Embryonic facial prominence (tissue), 1 donor: ENCODE data around the gene DCDC2.
"Not testable (repeated sequence)": the region's sequence is repeated elsewhere in the genome, so short reads cannot be mapped to it uniquely, and the experiment has no call there.

Experiments
- DNase-seq: peaks from one replicate; pipeline ENCODE4 v3.0.0-alpha.2; 2016; ENCODE audit errors: extremely low spot score

The DCDC2 gene

GRCh38 chr6:24272148-24272547 lies 85.7 kb downstream of the DCDC2 start:
- no peak for DNase-seq

GRCh38 chr6:24270011-24270410 lies 87.8 kb downstream of the DCDC2 start:
- DNase-seq: no peak

GRCh38 chr6:24258214-24258613 lies 99.6 kb downstream of the DCDC2 start:
- not testable (repeated sequence) for DNase-seq

GRCh38 chr6:24257282-24257681 lies 100.6 kb downstream of the DCDC2 start:
- DNase-seq: no peak

GRCh38 chr6:24255676-24256075 lies 102.2 kb downstream of the DCDC2 start:
- no peak for DNase-seq

- DNase-seq: no peak
Observed at GRCh38 chr6:24253360-24253759, 104.5 kb downstream of the DCDC2 start.

GRCh38 chr6:24252280-24252679 lies 105.6 kb downstream of the DCDC2 start:
- no peak for DNase-seq

- DNase-seq: no peak
Observed at GRCh38 chr6:24251339-24251738, 106.5 kb downstream of the DCDC2 start.

GRCh38 chr6:24249926-24250325 lies 107.9 kb downstream of the DCDC2 start:
- DNase-seq: no peak

GRCh38 chr6:24245275-24245674 lies 112.6 kb downstream of the DCDC2 start:
- no peak for DNase-seq

- no peak for DNase-seq
Observed at GRCh38 chr6:24242924-24243323, 114.9 kb downstream of the DCDC2 start.

- not testable (repeated sequence) for DNase-seq
Observed at GRCh38 chr6:24241779-24242178, 116.1 kb downstream of the DCDC2 start.

GRCh38 chr6:24240943-24241342 lies 116.9 kb downstream of the DCDC2 start:
- no peak for DNase-seq

- DNase-seq: no peak
Observed at GRCh38 chr6:24240380-24240928, 117.4 kb downstream of the DCDC2 start.

GRCh38 chr6:24238700-24239099 lies 119.2 kb downstream of the DCDC2 start:
- no peak for DNase-seq

GRCh38 chr6:24236779-24237178 lies 121.1 kb downstream of the DCDC2 start:
- not testable (repeated sequence) for DNase-seq

- no peak for DNase-seq
Observed at GRCh38 chr6:24233813-24234442, 123.9 kb downstream of the DCDC2 start.

- DNase-seq: no peak
Observed at GRCh38 chr6:24231438-24231977, 126.4 kb downstream of the DCDC2 start.

GRCh38 chr6:24229696-24230405 lies 128.0 kb downstream of the DCDC2 start:
- DNase-seq: no peak

- no peak for DNase-seq
Observed at GRCh38 chr6:24228681-24229255, 129.1 kb downstream of the DCDC2 start.

GRCh38 chr6:24228123-24228522 lies 129.7 kb downstream of the DCDC2 start:
- no peak for DNase-seq

GRCh38 chr6:24227556-24227955 lies 130.3 kb downstream of the DCDC2 start:
- no peak for DNase-seq

- DNase-seq: no peak
Observed at GRCh38 chr6:24226541-24226940, 131.3 kb downstream of the DCDC2 start.
